GM19463 (cell line): ENCODE measurements around the gene FXR1.
A peak's percentile ranks its signal among the peaks of the same experiment; 100 is the strongest.
"Not testable (repeated sequence)": the region's sequence is repeated elsewhere in the genome, so short reads cannot be mapped to it uniquely, and the experiment has no call there.

Experiments used
- ATAC-seq: cut with Tn5 transposase; IDR thresholded peaks from one replicate; pipeline ENCODE4 v1.9.1; 2021; ENCODE audit warnings: mild to moderate bottlenecking, moderate library complexity; ENCODE audit not compliant: unreplicated experiment

FXR1 gene

DNA sequence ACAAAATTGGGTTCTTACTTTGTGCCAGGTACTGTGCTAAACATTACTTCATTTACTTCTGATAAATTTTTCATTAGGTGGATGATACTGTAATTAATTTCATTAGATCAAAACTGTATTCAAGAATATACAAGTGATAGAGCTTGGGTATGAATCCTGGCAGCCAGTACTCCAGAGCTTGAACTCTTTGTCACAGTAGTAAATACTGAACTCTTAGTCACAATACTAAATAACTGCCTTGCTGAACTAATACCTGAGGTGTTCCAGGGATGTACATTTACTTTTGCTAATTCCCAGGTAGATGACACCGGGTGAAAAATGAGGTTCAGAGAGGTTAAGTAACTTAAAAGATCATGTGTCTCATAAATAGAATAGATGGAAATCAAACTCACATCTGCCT lies 20.3 kb downstream of the FXR1 start:
- no peak for ATAC-seq

DNA sequence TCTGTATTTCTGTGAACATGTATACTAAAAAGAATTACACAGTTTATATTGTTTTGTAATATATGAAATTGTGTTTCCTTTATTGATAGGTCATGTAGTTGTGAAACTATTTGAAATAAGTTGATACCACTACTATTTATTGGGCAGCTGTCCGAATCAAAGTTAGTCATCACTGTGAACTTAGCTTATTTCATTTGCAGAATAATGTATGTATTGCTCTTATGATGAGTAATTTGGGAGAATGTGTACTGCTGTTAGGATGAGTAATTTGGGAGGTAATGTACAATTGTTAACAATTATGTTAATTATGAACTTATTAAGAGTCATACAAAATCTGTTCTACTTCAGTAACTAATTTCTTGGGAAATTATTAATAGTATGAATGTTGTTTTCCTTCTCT lies 22.2 kb downstream of the FXR1 start:
- ATAC-seq, result no peak

DNA sequence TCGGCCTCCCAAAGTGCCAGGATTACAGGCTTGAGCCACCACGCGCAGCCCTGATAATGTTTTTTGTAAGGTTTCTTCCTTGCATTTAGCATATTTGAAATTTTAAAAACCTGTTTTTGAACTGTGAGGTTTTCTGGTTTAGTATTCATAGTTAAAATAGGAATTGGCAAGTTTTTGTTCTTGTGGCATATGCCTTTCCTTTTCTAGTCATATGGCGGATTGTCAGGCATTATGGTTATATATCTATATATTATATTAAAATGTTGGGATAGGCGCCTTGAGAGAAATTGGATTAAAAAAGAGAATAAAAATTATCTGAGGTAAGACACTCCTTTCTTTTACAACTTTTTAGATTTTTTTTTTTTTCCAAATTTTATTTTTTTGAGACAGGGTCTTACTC lies 28.4 kb downstream of the FXR1 start:
- ATAC-seq, result no peak

DNA sequence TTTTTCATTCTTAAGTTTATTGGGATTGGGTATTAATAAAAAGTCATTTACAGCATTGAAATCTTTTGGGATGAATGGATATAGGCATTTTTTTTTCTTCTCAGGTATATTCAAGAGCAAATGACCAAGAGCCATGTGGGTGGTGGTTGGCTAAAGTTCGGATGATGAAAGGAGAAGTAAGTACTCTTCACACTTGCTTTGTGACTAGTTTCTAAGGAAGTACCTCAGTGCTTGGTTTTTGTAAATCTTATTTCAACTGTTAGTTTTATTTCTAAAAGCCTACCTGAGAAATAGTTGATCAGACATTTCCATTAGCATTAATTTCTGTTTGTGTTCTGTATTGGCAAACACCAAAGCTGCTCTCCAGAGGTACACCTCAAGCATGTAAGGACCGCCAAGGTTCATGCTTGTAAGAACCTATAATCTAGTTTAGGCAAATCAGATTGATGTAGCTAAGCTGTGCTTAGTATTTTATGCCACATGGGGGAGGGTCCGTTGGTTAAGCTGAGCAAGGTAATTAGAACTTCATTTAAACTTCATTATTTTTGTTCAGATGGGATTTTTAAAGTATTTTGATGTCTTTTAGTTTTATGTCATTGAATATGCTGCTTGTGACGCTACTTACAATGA lies 35.4 kb downstream of the FXR1 start:
- ATAC-seq, result peak; percentile 74

DNA sequence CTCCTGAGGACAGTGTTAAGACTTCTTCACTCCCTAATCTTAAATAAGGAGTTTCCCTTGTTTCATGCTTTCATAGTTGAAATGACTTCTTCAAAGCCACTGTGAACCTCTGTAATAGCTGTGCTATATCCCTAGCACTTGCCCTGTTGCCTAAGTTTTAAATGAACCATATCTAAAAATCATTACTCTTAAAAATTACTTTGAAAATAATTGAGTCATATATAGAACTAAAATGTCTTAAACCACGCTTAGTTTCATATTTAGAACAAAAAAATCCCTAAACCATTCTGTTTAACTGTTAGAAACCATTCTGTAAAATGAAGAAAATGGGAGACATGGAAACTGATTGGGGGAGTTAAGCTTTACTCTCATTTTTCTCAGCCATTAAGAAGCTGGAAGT lies 47.2 kb downstream of the FXR1 start:
- ATAC-seq, result peak; percentile 45

DNA sequence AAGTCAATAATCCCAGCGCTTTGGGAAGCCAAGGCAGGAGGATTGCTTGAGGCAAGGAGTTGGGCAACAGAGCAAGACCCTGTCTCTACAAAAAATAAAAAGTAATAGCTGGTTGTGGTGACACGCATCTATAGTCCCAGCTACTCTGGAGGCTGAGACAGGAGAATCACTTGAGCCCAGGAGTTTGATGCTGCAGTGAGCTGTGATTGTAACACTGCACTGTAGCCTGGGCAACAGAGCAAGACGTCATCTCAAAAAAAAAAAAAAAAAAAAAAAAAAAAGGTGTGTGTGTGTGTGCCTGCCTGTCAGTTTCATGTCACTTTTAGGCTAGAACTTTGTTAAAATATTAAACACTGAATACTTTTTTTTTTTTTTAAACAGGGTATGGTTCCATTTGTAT lies 48.6 kb downstream of the FXR1 start:
- ATAC-seq, result no peak

DNA sequence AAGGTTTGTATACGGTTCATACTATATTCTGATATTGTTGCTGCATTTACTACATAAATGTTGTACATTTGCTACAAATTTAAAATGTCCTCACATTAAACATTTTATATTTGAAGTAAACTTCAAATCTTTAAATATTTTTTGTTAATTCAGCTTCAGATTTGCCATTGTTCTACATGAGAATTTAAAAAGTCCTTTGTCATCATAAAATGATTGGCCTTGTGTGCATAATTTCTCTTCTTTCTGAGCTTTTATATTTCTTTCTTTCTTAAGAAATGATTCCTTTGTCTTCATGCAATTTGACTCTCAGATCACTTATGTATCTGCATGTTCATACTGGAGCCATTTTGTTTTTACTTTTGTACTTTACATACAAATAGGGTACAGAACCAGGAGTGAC lies 49.1 kb downstream of the FXR1 start:
- ATAC-seq, result no peak

DNA sequence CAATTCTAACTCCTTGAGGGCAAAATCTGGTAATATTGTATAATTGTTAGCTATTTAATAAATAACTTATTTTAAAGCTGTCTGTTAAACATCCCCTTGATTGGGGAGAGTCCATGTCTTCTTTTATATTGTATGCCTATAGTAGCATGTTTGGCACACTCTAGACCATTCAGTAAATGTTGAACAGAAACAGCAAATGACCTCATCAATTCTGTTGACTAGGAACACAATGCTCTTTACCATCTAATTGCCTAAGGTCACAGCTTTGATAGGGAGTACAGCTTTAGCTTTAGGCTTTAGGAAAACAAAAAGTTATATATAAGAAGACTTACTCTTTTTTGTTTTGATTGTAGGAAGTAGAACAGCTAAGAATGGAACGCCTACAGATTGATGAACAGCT lies 50.1 kb downstream of the FXR1 start:
- ATAC-seq, result no peak

DNA sequence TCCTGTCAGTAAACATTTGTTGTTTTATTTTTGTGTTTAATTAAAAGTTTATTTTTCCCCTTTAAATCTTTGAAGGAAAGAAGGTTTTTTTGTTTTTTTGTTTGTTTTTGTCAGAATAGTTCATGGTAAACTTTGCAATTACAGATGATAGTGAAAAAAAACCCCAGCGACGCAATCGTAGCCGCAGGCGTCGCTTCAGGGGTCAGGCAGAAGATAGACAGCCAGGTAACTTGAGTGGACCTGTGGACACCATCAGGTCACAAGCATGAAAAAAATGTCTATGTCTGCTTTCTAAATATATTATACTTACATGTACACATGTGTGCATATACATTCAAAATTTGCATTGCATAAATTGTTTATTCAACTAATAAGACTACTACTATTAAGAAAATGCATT lies 58.5 kb downstream of the FXR1 start:
- no peak for ATAC-seq

DNA sequence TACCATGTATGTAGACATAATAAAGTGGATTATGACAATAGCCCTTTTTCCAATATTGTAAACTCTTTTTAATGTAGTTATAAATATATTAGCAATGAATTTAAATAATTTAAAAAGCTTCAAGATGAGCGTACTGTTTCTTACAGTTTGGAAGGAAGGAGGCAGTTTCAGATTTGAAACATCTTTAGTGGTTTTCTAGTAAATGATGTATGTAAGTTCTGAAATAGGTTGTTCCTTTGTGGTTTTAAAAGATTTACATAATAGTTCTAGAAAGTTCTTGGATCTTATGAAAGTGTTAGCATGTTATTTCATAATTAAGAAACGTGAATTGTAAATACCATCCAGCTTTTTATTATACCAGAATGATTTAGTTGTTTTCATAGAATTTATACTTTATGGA lies 61.1 kb downstream of the FXR1 start:
- peak; percentile 42 for ATAC-seq

DNA sequence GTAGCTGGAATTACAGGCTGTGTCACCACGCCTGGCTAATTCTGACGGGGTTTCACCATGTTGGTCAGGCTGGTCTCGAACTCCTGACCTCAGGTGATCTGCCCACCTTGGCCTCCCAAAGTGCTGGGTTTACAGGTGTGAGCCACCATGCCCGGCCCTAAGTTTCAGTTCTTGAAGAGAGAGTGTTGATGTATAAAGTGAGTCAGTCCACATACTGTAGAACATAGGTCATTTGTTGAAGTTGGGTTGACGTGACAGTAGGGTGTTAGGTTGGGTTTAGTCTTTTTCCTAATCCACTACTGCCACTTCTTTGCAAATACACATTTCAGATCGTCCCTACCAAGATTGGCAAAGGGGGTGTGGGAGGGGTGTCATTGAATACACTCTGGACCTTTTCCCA lies 61.8 kb downstream of the FXR1 start:
- no peak for ATAC-seq

DNA sequence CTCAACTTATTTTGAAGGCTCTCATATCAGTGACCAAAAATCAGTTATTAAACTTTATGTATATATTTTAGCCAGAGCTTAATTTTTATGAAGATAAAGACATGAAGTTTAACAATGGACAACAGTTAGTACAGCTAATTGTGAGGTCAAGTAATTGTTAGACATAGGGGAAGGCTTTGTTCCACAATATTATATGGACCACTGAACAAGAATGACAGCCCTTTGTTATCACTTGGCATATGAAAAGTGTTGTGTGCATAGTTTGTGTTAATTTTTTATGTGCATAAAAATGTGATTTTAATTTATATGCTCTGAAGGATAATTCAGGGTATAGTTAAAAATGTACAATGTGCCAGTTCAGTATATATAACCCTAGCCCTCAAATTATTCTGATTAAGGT lies 65.0 kb downstream of the FXR1 start:
- no peak for ATAC-seq

DNA sequence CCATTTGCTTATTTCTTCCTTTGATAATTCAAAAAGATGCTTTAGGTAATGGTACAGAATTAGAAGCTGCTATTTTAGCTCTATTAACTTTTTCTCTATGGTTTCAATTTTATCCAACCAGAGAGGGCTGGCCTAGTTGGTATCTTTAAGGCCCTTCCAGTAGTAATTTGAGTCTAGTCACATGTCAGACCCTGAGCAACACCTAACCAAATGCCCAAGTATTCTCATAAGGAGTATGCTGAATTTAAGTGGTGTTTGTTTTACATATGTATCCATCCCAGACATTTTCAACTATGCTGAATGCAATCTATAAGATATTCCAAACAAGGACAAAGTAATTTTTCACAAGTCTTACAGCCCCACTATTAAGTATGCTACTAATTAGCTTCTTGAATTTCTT lies 67.5 kb downstream of the FXR1 start:
- no peak for ATAC-seq

DNA sequence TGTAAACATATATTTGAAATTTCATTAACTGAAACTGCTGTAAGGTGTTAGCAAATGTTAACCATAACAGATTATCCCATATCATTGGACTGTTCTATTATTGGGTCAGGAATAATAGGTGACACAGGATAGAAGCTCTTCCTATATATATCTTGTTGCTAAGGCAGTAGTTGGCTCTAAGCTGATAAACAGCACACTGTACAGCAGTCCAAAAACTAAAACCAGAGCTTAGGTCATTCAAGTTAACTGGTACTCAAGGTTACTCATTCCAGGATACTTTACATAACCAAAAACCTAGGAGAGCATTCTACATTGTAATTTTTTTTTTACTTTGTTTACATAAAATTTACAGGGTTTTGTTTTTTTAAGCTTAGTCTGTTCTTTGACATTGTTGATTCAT lies 68.1 kb downstream of the FXR1 start:
- ATAC-seq, result peak; percentile 46

DNA sequence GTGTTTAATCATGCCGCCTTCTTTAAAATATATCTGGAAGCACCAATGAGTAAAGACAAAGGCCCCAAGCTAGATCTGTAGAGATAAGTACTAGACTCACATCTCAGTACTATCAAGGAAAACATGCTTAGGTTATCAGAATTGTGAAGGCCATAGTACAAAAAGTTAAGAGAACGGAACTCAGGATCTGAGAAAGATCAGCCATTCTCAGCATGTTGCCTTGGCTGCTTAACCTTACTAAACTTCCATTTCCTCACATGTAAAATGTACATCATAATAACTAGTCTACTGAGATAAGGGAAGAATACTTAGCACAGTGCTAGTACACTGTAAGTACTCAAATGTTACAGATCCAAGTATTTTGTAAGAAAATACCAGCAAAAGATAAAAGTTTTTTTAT lies 69.4 kb downstream of the FXR1 start:
- ATAC-seq, result no peak

DNA sequence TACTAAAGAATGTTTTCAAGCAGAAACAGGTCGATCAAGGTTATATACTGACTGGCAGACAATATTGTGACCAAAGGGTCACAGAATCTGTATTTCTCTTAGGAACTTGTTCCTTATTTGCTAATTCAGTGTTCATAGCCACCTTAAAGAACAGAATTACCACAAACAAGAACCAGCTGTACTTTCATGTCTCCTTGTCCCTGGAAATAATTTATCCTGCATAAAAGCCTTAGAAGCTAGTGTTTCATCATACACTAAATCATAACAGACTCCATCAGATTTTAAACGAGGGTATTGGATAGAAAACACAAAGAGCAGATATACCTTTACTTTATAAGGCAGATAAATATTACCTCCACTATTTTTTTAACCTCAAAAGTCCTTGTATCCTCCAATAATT lies 70.7 kb downstream of the FXR1 start:
- no peak for ATAC-seq

DNA sequence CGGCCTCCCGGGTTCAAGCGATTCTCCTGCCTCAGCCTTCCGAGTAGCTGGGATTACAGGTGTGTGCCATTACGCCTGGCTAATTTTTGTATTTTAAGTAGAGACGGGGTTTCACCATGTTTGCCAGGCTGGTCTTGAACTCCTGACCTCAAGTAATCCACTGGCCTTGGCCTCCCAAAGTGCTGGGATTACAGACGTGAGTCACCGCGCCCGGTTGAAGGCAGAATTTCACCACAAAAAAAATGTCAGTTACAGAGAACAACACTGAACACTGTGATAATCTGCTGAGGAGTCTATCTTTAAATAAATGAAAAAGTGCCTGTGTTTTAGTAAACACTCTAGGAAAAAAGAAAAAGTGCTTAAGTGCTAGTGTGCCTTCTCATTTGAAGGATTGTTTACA lies 73.9 kb downstream of the FXR1 start:
- ATAC-seq, result not testable (repeated sequence)

DNA sequence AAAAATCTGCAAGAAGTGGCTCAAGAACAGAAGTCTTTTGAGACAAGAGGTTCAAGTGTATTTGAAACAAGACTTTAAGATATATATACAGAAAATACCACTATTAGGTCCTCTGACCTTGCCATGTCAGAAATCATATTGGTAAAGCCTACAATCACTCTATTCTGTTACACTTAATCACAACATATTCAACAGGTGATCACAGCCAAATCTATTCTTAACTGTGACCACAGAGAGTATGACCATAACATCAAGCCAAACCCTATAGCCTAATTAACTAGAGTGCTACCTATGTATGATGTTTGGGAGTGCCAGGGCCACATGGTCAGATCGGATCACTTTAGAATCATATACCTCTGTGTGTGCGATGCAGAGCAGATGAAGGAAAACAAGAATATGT lies 74.9 kb downstream of the FXR1 start:
- ATAC-seq, result no peak

DNA sequence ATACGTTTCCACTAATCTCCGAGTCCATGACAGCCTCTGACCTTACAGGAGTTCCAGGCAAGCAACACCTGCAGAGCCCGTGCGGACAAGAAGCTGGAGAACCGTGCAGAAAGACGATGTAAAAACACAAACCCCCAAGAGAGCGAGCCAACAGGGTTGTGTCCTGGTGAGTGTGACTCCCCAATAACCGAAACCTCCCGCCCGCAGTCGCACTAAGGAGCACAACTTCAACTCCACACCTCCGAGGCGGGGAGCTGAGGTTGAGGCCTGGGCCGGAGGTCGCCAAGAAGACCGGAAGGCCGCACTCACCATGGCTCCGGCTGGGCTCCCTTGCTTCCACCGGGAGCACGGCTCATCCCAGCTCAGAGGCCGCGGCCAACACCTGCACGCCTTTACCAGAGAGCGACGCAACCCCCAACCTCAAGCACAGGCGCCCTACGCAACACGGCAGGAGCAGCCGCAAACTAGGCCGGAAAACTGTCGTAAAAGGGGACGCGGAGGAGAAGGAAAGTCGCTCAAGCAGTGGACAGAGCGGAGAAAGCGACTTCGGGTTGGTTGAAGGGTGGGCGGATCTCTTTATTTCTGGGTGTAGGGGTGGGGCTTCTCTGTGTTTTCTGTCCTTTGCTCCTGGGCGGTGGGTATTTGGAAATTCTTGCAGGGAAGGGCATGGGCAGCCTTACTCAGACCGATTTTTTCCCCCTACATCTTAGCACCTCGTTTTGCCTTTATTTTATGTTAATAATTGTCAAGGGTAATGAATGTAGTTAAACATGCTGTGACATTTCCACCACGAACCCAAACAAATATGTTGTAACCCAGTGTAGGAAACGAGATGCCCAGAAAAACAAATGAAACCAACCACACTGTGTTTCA lies 77.1 kb downstream of the FXR1 start, which contains the start of gene DNAJC19:
Gene DNAJC19 (minus strand): TSS at position 446 of the 873 bp plus-strand sequence. CDS start 134 bp downstream, at position 312.
- ATAC-seq, result peak; percentile 93

DNA sequence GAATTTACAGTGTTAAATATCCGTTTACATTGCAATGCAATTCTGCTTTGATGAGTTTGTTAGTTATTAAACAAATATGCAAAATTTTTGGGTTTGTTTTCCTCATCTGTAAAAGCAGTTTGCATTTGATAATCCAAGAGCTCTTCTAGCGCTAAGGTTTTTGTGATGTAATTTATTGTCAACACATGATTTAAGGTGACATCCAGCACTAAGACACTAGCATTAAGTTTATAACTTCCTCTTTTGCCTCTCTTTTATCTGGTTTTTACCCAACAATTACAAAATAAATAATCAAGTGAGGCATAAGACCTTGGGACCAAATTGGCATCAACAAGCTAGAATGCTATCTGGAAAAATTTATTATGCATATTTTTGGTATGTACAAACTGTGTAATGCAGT lies 78.0 kb downstream of the FXR1 start:
- no peak for ATAC-seq

DNA sequence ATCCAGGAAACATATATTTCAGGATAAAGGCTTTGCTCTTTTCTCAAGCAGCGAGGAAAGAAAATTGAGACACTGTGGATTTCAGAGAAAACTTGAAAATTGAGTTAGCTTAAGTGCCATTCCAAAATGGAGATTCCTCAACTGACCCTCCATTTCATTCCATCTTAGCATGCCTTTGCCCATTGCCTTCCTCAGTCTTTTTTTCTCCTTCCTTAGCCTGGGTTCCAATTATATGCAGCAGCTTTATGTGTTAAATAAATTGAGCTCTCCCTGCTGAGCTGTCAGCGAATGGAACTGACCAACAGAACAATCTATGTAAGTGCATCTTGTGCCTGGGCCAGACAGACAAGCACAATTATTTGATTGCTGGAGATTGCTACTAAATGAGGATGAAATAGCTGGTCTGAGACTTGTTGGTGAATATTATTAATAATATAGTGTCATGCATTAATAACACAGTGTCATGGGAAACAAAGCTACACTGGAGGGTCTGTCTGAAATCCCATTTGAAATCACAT lies 84.0 kb downstream of the FXR1 start:
- no peak for ATAC-seq

DNA sequence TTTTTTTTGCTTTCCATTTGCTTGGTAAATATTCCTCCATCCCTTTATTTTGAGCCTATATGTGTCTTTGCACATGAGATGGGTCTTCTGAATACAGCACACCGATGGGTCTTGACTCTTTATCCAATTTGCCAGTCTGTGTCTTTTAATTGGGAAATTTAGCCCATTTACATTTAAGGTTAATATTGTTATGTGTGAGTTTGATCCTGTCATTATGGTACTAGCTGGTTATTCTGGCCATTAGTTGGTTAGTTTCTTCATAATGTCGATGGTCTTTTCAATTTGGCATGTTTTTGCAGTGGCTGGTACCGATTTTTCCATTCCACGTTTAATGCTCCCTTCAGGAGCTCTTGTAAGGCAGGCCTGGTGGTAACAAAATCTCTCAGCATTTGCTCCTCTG lies 89.9 kb downstream of the FXR1 start:
- ATAC-seq, result not testable (repeated sequence)
